Tibial artery (tissue), 4 donors: ENCODE data around the gene DIPK1B.

Source experiments
- DNase-seq, 2 donors: peaks; one replicate each; pipeline ENCODE4 v3.0.0-alpha.2; 2019
- H3K27ac ChIP-seq, 2 donors: fragments of 200-600 bp; sonication (generic) in 1 of 2; 1 replicate in 1 of 2; 2 replicates in 1 of 2; pipeline ENCODE4 v1.5.1; 2018 to 2019; ENCODE audit warnings: mild to moderate bottlenecking in 1 of 2
- H3K27me3 ChIP-seq, 2 donors: fragments of 200-600 bp; sonication (generic) in 1 of 2; one replicate each; pipeline versions ENCODE4 v1.5.1 to v1.6.0; 2016 to 2019
- H3K36me3 ChIP-seq, 3 donors: fragments of 200-600 bp; sonication (generic) in 2 of 3; one replicate each; pipeline ENCODE4 v1.5.1; 2016 to 2019; ENCODE audit warnings: mild to moderate bottlenecking in 2 of 3
- H3K4me1 ChIP-seq, 4 donors: fragments of 200-600 bp; sonication (generic) in 2 of 4; 1 replicate in 3 of 4; 2 replicates in 1 of 4; pipeline ENCODE4 v1.5.1; 2016 to 2019
- H3K4me3 ChIP-seq, 2 donors: fragments of 200-600 bp; sonication (generic) in 1 of 2; 1 replicate in 1 of 2; 2 replicates in 1 of 2; pipeline ENCODE4 v1.5.1; 2018 to 2019; ENCODE audit warnings: mild to moderate bottlenecking in 2 of 2
- H3K9me3 ChIP-seq, 3 donors: fragments of 200-600 bp; sonication (generic) in 1 of 3; one replicate each; pipeline ENCODE4 v1.5.1; 2016 to 2019
- CTCF ChIP-seq, 2 experiments: fragments of 200-600 bp in 1 of 2; fragments of 450-650 bp in 1 of 2; IDR thresholded peaks; one replicate each; pipeline ENCODE4 v1.5.1; 2017 to 2019; ENCODE audit warnings: antibody characterized with exemption in 2 of 2, mild to moderate bottlenecking in 1 of 2, moderate library complexity in 1 of 2
- intact Hi-C: fragments of 100-400 bp; cut with DNase I; formaldehyde crosslinking; loops from one replicate; pipeline ENCODE4 v1.15.0; 2023; ENCODE audit warnings: low total_unique reads

DIPK1B gene

GRCh38 chr9:136665704-136666371 lies 46.5 kb upstream of the DIPK1B start:
- DNase-seq = no peak
- Histone ChIP-seq H3K27me3 (peaks cover 0 to 94% of the 10 kb centered on the region in 2 donors), H3K9me3 (no peaks in the 10 kb centered on the region), H3K4me3 (peak overlapping the region; percentile 41 to 46), H3K4me1 (peaks cover 0 to 16% (median 10%) of the 10 kb centered on the region in 4 donors), H3K36me3 (peaks cover 0 to 17% (median 0%) of the 10 kb centered on the region in 3 donors), H3K27ac (no peak overlapping the region)
- peak in 1 of 2 experiments; percentile 10 for TF ChIP-seq CTCF (IDR thresholded peaks at IDR 0.05)
- intact Hi-C loops = no loop called here

GRCh38 chr9:136666372-136667213 lies 45.8 kb upstream of the DIPK1B start:
- intact Hi-C loops = no loop called here

GRCh38 chr9:136667214-136667939 lies 45.0 kb upstream of the DIPK1B start:
- TF ChIP-seq CTCF (IDR thresholded peaks at IDR 0.05) = no peak
- H3K27ac ChIP-seq = no peak overlapping the region
- H3K4me3 ChIP-seq = peak overlapping the region; percentile 41 to 46
- peaks cover 0 to 94% of the 10 kb centered on the region in 2 donors for H3K27me3 ChIP-seq
- H3K36me3 ChIP-seq = peaks cover 0 to 17% (median 0%) of the 10 kb centered on the region in 3 donors
- no peaks in the 10 kb centered on the region for H3K9me3 ChIP-seq
- intact Hi-C loops = no loop called here
- peaks cover 0 to 22% (median 10%) of the 10 kb centered on the region in 4 donors for H3K4me1 ChIP-seq
- DNase-seq = no peak

More at GRCh38 chr9:136666372-136667213, 45.8 kb upstream of the DIPK1B start:
- no peak for DNase-seq
- peak overlapping the region; percentile 41 to 46 for H3K4me3 ChIP-seq
- H3K27me3 ChIP-seq = peaks cover 0 to 96% of the 10 kb centered on the region in 2 donors
- H3K27ac ChIP-seq = no peak overlapping the region
- no peaks in the 10 kb centered on the region for H3K9me3 ChIP-seq
- peaks cover 0 to 17% (median 0%) of the 10 kb centered on the region in 3 donors for H3K36me3 ChIP-seq
- TF ChIP-seq CTCF (IDR thresholded peaks at IDR 0.05) = no peak
- H3K4me1 ChIP-seq = peaks cover 0 to 20% (median 10%) of the 10 kb centered on the region in 4 donors

- Histone ChIP-seq H3K9me3 (no peaks in the 10 kb centered on the region), H3K4me1 (peaks cover 0 to 22% (median 10%) of the 10 kb centered on the region in 4 donors), H3K4me3 (peak overlapping the region; percentile 41 to 46), H3K27ac (no peak overlapping the region), H3K27me3 (peaks cover 0 to 86% of the 10 kb centered on the region in 2 donors), H3K36me3 (peaks cover 0 to 21% (median 8%) of the 10 kb centered on the region in 3 donors)
- no peak for DNase-seq
- intact Hi-C loops = no loop called here
- no peak for TF ChIP-seq CTCF (IDR thresholded peaks at IDR 0.05)
These were observed 44.2 kb upstream of the DIPK1B start for GRCh38 chr9:136667940-136668760.
